Measurements from ENCODE around the gene HOXC10. TPM values are rescaled to one million over a fixed set of nuclear protein-coding genes. Genes with fewer than 3 reads are reported as not detected.
A peak's percentile ranks its signal among the peaks of the same experiment; 100 is the strongest.

Gene HOXC10
- total and polyA plus RNA-seq, 8 donors, result not detected

DNA sequence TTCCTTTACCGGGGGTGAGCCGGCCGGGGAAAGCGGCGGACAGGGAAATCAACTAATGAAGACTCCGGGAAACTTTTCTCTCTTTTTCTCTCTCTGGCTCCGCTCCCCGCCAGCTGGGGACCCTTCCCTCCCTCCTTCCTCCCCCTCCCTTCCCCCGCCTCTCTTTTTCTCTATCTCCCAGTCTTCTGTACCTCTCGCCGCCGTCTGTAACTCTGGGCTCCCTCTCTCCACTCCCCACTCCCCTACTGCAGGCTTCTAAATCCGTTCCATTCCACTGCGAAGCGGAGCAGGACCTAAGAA is 18.9 kb upstream of the HOXC10 start:
- no peak overlapping the region for H3K4me3 ChIP-seq
- TF ChIP-seq, protein P1, sequence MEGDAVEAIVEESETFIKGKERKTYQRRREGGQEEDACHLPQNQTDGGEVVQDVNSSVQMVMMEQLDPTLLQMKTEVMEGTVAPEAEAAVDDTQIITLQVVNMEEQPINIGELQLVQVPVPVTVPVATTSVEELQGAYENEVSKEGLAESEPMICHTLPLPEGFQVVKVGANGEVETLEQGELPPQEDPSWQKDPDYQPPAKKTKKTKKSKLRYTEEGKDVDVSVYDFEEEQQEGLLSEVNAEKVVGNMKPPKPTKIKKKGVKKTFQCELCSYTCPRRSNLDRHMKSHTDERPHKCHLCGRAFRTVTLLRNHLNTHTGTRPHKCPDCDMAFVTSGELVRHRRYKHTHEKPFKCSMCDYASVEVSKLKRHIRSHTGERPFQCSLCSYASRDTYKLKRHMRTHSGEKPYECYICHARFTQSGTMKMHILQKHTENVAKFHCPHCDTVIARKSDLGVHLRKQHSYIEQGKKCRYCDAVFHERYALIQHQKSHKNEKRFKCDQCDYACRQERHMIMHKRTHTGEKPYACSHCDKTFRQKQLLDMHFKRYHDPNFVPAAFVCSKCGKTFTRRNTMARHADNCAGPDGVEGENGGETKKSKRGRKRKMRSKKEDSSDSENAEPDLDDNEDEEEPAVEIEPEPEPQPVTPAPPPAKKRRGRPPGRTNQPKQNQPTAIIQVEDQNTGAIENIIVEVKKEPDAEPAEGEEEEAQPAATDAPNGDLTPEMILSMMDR (IDR thresholded peaks at IDR 0.05), result no peak
- no peak for TF ChIP-seq EP300 (IDR thresholded peaks at IDR 0.05)
- no peak for TF ChIP-seq POLR2A (IDR thresholded peaks at IDR 0.05)
- TF ChIP-seq POLR2AphosphoS5 (IDR thresholded peaks at IDR 0.05), result no peak

GRCh38 chr12:53966385-53967133 is 18.4 kb upstream of the HOXC10 start:
- H3K9me3 ChIP-seq, result peaks cover 0 to 4% (median 0%) of the 10 kb centered on the region in 4 donors
- no peak for TF ChIP-seq EP300 (IDR thresholded peaks at IDR 0.05)
- no peak for TF ChIP-seq POLR2A (IDR thresholded peaks at IDR 0.05)
- TF ChIP-seq, protein P1 (IDR thresholded peaks at IDR 0.05), result no peak
- no peak for TF ChIP-seq POLR2AphosphoS5 (IDR thresholded peaks at IDR 0.05)
- WGBS, 5 donors, result 6 to 11% (median 10%) methylated on average over 36 of the region's 36 CpGs
- DNase-seq, result no peak
- intact Hi-C loops (cut with DNase I; ENCODE audit: low total_unique reads), result no loop called here
- no peak overlapping the region for H3K27ac ChIP-seq
- no peaks in the 10 kb centered on the region for H3K36me3 ChIP-seq
- peaks cover 8 to 35% (median 24%) of the 10 kb centered on the region in 4 donors for H3K4me1 ChIP-seq
- peak overlapping the region in 1 of 4 donors; percentile 18 for H3K4me3 ChIP-seq
- H3K27me3 ChIP-seq, result peaks cover 74 to 100% (median 100%) of the 10 kb centered on the region in 3 donors

More for the DNA sequence above, 18.9 kb upstream of the HOXC10 start:
- H3K36me3 ChIP-seq, result no peaks in the 10 kb centered on the region
- DNase-seq, result no peak
- peaks cover 8 to 41% (median 27%) of the 10 kb centered on the region in 4 donors for H3K4me1 ChIP-seq
- 5 to 10% (median 8%) methylated on average over 15 of the region's 15 CpGs for WGBS, 5 donors
- intact Hi-C loops (cut with DNase I; ENCODE audit: low total_unique reads), result no loop called here
- peaks cover 0 to 4% (median 0%) of the 10 kb centered on the region in 4 donors for H3K9me3 ChIP-seq
- H3K27me3 ChIP-seq, result peaks cover 79 to 100% (median 100%) of the 10 kb centered on the region in 3 donors
- H3K27ac ChIP-seq, result no peak overlapping the region

GRCh38 chr12:53967421-53967925 is 17.5 kb upstream of the HOXC10 start:
- Histone ChIP-seq H3K36me3 (no peaks in the 10 kb centered on the region), H3K27ac (no peak overlapping the region), H3K27me3 (peaks cover 67 to 100% (median 100%) of the 10 kb centered on the region in 3 donors), H3K4me3 (no peak overlapping the region), H3K4me1 (peaks cover 8 to 34% (median 21%) of the 10 kb centered on the region in 4 donors), H3K9me3 (peaks cover 0 to 5% (median 0%) of the 10 kb centered on the region in 4 donors)
- no peak for DNase-seq
- 6 to 15% (median 7%) methylated on average over 5 of the region's 5 CpGs for WGBS, 5 donors
- no peak for TF ChIP-seq EP300 (IDR thresholded peaks at IDR 0.05)
- TF ChIP-seq POLR2AphosphoS5 (IDR thresholded peaks at IDR 0.05), result no peak
- TF ChIP-seq, protein P1 (IDR thresholded peaks at IDR 0.05), result no peak
- no peak for TF ChIP-seq POLR2A (IDR thresholded peaks at IDR 0.05)
- intact Hi-C loops (cut with DNase I; ENCODE audit: low total_unique reads), result no loop called here

- Histone ChIP-seq H3K9me3 (peaks cover 0 to 13% (median 0%) of the 10 kb centered on the region in 4 donors), H3K4me3 (no peak overlapping the region), H3K36me3 (no peaks in the 10 kb centered on the region), H3K4me1 (peaks cover 10 to 38% (median 25%) of the 10 kb centered on the region in 4 donors), H3K27me3 (peaks cover 65 to 100% (median 100%) of the 10 kb centered on the region in 3 donors), H3K27ac (no peak overlapping the region)
- DNase-seq, result no peak
- TF ChIP-seq, protein P1 (IDR thresholded peaks at IDR 0.05), result no peak
- no peak for TF ChIP-seq POLR2AphosphoS5 (IDR thresholded peaks at IDR 0.05)
- TF ChIP-seq POLR2A (IDR thresholded peaks at IDR 0.05), result no peak
- TF ChIP-seq EP300 (IDR thresholded peaks at IDR 0.05), result no peak
- intact Hi-C loops (cut with DNase I; ENCODE audit: low total_unique reads), result no loop called here
- 13 to 29% (median 17%) methylated on average over 21 to 24 of the region's 24 CpGs for WGBS, 5 donors
These were observed 16.5 kb upstream of the HOXC10 start for GRCh38 chr12:53968214-53969127.
